ENCODE measurements around the gene UTS2R. TPM values are rescaled to one million over a fixed set of nuclear protein-coding genes. Genes with fewer than 3 reads are reported as not detected.
"Not testable (repeated sequence)": the region's sequence is repeated elsewhere in the genome, so short reads cannot be mapped to it uniquely, and the experiment has no call there.

The UTS2R gene
- polyA plus RNA-seq, 1 donor from 2014 or later = not detected

DNA sequence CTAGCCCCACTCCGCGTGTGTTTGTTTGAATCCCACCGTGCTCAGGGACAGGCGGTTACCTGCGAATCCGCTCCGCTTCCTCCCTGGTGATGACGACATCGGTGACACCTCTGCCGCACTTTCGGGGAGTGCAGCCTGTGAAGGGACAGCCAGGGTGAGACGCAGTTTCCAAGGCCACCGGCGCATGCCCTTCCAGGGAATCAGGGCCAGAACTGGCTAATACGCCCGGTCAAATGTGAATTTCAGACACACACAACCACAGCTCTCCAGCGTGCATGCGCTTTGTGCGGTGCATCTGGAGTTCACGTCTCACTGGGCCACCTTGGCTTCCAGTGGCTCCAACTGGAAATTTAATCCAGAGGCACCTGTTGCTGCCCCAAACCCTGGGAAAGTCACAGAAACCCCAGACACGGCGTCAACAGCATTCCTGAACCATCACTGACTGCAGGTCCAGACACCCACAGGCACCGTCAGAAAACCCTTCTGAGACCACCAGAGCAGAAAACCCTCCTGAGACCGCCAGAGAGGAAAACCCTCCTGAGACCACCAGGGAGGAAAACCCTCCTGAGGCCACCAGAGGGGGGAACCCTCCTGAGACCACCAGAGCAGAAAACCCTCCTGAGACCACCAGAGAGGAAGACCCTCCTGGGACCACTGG is 40.0 kb downstream of the UTS2R start:
- Histone ChIP-seq H3F3A (ENCODE audit: insufficient read depth, low read length, poor library complexity, severe bottlenecking) (no peaks in the 10 kb centered on the region), H3K9me3 (ENCODE audit: low read length) (no peaks in the 10 kb centered on the region), H4K20me1 (ENCODE audit: insufficient read depth) (no peaks in the 10 kb centered on the region), H3K4me3 (ENCODE audit: low read length) (no peak overlapping the region), H3K27ac (ENCODE audit: low read length) (no peak overlapping the region), H3K36me3 (ENCODE audit: insufficient read depth, low read length) (no peaks in the 10 kb centered on the region), H3K79me2 (replicated peaks; ENCODE audit: insufficient read depth, low read length) (no peaks in the 10 kb centered on the region), H3K27me3 (ENCODE audit: insufficient read depth, low read depth, low read length) (no peaks in the 10 kb centered on the region), H3K4me2 (ENCODE audit: low read length) (no peak overlapping the region), H3K9me2 (ENCODE audit: insufficient read depth, low read length) (no peaks in the 10 kb centered on the region), H3K9ac (ENCODE audit: low read length) (no peak overlapping the region), H2AFZ (ENCODE audit: low read depth, low read length) (no peak overlapping the region)
- TF ChIP-seq EZH2 (IDR thresholded peaks at IDR 0.05; ENCODE audit: borderline replicate concordance, insufficient read depth, low read length, poor library complexity, severe bottlenecking) (no peak), TAF1 (IDR thresholded peaks at IDR 0.05; ENCODE audit: low read depth) (no peak), SMC3 (conservative IDR thresholded peaks at IDR 0.05; ENCODE audit: poor library complexity) (no peak), POLR2AphosphoS5 (IDR thresholded peaks at IDR 0.05) (no peak), EP300 (conservative IDR thresholded peaks at IDR 0.05; ENCODE audit: poor library complexity, severe bottlenecking) (no peak), RAD21 (conservative IDR thresholded peaks at IDR 0.05) (no peak), MXI1 (conservative IDR thresholded peaks at IDR 0.05; ENCODE audit: poor library complexity, severe bottlenecking) (no peak)
- TF ChIP-seq, protein P1, sequence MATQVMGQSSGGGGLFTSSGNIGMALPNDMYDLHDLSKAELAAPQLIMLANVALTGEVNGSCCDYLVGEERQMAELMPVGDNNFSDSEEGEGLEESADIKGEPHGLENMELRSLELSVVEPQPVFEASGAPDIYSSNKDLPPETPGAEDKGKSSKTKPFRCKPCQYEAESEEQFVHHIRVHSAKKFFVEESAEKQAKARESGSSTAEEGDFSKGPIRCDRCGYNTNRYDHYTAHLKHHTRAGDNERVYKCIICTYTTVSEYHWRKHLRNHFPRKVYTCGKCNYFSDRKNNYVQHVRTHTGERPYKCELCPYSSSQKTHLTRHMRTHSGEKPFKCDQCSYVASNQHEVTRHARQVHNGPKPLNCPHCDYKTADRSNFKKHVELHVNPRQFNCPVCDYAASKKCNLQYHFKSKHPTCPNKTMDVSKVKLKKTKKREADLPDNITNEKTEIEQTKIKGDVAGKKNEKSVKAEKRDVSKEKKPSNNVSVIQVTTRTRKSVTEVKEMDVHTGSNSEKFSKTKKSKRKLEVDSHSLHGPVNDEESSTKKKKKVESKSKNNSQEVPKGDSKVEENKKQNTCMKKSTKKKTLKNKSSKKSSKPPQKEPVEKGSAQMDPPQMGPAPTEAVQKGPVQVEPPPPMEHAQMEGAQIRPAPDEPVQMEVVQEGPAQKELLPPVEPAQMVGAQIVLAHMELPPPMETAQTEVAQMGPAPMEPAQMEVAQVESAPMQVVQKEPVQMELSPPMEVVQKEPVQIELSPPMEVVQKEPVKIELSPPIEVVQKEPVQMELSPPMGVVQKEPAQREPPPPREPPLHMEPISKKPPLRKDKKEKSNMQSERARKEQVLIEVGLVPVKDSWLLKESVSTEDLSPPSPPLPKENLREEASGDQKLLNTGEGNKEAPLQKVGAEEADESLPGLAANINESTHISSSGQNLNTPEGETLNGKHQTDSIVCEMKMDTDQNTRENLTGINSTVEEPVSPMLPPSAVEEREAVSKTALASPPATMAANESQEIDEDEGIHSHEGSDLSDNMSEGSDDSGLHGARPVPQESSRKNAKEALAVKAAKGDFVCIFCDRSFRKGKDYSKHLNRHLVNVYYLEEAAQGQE (IDR thresholded peaks at IDR 0.05; ENCODE audit: borderline replicate concordance) = no peak
- TF ChIP-seq, protein P2, sequence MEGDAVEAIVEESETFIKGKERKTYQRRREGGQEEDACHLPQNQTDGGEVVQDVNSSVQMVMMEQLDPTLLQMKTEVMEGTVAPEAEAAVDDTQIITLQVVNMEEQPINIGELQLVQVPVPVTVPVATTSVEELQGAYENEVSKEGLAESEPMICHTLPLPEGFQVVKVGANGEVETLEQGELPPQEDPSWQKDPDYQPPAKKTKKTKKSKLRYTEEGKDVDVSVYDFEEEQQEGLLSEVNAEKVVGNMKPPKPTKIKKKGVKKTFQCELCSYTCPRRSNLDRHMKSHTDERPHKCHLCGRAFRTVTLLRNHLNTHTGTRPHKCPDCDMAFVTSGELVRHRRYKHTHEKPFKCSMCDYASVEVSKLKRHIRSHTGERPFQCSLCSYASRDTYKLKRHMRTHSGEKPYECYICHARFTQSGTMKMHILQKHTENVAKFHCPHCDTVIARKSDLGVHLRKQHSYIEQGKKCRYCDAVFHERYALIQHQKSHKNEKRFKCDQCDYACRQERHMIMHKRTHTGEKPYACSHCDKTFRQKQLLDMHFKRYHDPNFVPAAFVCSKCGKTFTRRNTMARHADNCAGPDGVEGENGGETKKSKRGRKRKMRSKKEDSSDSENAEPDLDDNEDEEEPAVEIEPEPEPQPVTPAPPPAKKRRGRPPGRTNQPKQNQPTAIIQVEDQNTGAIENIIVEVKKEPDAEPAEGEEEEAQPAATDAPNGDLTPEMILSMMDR (IDR thresholded peaks at IDR 0.05; ENCODE audit: poor library complexity, severe bottlenecking) = no peak

DNA sequence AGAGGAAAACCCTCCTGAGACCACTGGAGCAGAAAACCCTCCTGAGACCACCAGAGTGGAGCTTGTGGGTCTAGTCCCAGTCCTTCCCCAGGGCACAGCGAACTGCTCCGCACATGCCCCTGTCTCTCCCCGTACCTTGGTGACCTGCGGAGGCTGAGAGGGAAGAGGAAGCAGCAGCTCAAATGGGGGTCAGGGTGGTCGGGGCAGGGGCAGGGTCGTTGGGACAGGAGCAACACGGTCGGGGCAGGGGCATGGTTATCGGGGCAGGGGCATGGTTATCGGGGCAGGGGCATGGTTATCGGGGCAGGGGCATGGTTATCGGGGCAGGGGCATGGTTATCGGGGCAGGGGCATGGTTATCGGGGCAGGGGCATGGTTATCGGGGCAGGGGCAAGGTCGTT is 40.5 kb downstream of the UTS2R start:
- H3K27ac ChIP-seq (ENCODE audit: low read length); H3K4me2 ChIP-seq (ENCODE audit: low read length); H3K9me3 ChIP-seq (ENCODE audit: low read length); H3K9ac ChIP-seq (ENCODE audit: low read length); H3F3A ChIP-seq (ENCODE audit: insufficient read depth, low read length, poor library complexity, severe bottlenecking); H3K4me3 ChIP-seq (ENCODE audit: low read length); H3K27me3 ChIP-seq (ENCODE audit: insufficient read depth, low read depth, low read length); H3K9me2 ChIP-seq (ENCODE audit: insufficient read depth, low read length); H3K36me3 ChIP-seq (ENCODE audit: insufficient read depth, low read length); H4K20me1 ChIP-seq (ENCODE audit: insufficient read depth); H3K79me2 ChIP-seq (replicated peaks; ENCODE audit: insufficient read depth, low read length); H2AFZ ChIP-seq (ENCODE audit: low read depth, low read length): not testable (repeated sequence)
